ENCODE data around the gene ARL6IP5.

The ARL6IP5 gene, protein sequence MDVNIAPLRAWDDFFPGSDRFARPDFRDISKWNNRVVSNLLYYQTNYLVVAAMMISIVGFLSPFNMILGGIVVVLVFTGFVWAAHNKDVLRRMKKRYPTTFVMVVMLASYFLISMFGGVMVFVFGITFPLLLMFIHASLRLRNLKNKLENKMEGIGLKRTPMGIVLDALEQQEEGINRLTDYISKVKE

DNA sequence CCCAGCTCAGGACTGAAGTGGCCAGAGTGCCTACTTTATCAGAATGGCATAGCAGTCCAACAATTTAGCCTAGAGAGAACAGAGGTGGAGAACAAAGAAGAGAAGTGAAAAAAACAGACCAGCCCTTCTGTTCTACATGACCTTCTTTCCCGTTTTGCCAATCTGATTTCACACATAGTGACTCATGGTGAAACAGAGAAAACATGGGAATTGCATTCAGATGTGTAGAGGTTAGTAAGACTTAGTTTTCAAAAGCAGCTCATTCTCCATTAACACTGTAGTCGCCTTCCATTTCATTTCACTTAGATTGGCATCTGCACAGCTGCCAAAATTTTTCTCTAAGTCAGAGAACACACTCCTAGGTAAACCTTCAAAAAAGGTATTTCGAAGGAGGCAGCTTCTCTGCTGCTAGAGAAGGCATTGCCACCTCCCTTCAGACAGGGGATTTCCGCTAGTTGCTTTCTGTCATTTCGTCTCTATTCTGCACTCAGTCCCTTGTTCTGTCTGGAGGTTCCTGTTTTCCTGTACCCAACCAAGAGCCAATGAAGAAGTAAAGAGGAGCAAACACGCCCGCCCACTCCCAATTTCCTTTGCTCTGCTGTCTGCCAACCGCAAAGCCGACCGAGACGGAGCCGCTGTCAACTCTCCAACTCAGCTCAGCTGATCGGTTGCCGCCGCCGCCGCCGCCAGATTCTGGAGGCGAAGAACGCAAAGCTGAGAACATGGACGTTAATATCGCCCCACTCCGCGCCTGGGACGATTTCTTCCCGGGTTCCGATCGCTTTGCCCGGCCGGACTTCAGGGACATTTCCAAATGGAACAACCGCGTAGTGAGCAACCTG, at the start of gene ARL6IP5:
Gene ARL6IP5, plus strand, starts transcription at position 612 of the 842 bp plus-strand sequence. Its CDS starts 111 bp downstream, at position 723.
- DNase-seq: peak; percentile 96

DNA sequence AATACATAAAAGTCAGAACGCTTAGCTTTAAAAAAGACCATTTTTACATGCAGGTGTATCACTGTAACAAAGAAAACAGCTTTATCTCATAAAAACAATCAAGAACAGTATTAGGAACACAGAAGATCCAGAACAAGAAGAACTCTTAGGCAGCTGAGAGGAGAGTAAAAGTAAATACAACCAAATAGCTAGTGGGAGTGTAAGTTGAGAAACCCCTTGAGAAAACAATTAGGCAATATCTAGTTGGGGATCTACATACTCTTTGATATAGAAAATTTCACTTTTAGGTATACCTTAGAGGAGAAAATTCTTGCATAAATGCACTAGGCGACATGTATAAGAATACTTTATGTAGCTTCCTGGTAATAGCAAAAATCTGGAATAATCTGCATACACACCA, 40.1 kb upstream of the ARL6IP5 start:
- DNase-seq: no peak

DNA sequence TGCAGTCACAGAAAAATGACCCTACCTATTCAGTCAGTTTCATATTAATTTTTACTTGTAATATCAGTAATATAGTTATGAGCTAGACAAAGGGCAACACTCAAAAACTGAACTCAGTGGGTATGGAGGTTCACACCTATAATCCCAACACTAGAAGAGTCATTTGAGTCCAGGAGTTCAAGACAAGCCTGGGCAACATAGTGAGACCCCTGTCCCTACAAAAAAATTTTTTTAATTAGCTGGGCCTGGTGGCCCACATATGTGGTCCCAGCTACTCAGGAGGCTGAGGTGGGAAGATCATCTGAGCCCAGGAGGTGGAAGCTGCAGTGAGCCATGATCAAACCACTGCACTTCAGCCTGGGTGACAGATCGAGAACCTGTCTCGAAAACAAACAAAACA, 35.7 kb upstream of the ARL6IP5 start:
- DNase-seq: peak; percentile 16

DNA sequence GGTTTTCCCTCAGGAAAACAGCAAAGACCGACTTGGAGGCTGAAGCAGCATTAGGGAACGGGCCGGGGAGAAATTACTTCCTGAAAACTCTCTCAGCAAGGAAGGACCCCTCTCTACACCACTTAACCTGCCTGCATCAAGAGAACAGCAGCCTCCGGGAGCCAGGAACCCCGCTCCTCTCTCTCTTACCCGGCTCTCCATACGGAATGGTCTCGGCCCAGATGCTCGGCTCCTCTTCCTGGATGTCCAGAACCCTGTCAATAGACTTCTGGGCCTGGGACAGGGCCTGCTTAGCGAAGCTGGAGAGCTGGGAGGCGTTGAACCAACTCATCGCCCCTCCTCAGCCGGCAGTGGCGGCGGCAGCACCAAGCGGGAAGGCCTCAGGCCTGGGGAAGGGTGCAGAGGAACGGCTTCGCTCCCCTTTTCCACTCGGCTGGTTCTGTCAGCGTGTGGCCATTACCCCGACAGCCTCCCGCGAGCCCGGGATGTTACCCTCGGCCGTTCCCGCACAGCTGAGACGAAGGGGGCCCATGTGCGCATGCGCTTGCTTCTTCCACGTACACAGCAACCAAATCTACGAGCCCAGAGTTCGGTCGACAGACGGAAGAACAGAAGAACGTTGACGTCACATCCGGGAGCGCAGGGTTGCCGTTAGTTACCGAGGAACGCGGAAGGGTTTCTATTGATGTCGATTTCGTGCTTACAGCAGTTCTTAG, 32.8 kb upstream of the ARL6IP5 start, which contains the start of gene TMF1:
Gene TMF1, minus strand, starts transcription at position 578 of the 716 bp plus-strand sequence. Its CDS starts 247 bp downstream, at position 331.
- DNase-seq: peak; percentile 98

DNA sequence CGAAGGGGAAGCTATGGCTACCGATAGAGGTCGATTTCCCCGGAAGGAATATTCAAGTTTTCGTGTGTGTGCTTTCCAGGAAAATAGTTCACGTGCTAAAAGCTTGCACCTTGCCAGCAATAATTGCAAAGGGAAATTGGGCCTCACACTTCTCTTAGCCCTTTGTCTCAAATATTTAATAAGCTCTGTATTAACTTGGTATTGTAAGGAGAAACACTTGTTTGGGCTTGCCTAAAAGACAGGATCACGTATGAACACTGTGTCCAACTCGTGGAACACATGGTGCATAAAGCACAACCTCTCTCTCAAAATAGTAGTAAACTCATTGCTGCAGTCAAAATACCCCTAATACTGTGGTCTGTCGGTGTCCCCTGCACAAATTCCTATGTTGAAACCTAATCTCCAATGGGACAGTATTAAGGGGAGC, 32.3 kb upstream of the ARL6IP5 start:
- no peak for DNase-seq

DNA sequence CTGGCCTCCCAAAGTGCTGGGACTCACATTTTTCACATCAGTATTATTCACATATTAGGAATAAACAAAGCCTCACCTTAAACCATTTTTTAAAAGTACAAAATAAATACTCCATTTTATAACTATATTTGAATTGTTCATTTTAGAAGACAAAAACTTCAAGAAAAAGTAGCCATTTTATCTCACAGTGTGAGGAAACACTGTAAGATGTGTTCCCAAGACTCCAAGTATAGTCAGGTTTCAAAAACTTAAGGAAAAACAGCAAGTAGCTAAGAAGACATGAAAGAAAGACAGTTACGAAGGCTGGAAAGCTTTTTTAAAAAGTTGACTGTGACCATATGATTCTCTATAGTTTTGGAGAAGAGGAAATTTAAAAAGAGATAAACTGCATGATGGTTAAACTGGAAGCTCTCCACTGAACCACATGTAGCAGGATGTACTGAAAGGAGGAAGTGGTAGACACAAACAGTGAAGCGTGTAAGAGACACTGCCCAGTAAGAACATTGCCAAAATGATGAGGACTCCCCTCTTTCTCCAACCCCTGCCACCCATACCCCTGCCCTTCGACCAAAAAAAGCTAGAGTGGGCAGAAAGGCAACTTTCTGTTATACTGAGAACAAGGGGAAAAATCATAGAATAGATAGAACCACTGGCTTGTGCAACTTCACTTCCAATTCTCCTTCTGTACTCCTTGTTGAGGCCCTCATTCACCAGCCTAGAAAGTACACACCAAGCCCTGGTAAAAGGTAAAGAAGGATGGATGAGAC, 26.4 kb upstream of the ARL6IP5 start:
- peak; percentile 42 for DNase-seq

DNA sequence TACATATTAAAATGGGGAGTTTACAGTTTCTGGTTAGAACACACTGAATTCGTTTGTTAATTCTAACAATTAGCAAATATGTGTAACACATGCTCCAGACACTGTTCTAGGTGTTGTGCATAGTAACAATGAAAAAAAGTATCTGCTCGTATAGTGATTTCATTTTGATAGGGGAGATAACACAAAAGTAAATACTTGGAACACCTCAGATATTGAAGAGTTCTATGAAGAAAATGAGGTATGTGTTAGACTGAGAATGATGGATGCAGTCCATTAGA, 25.9 kb upstream of the ARL6IP5 start:
- DNase-seq: no peak

DNA sequence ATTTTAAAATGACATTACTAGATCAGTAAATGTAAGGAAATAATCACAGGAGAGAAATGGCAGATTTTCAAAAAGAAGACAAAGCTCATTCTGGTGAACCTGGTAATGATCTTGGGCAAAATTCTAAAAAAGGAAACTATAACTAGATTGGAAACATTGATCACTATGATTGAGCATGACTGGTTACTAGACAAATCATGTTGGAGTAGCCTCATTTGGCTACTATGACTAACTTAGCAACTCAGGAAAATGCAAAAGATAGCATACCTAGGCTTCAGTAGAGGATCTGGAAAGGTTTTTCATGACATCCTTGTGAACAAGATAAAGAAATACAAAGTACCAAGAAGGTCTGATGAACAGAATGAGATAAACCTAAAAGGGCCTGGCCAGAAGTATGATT, 25.0 kb upstream of the ARL6IP5 start:
- peak; percentile 25 for DNase-seq

DNA sequence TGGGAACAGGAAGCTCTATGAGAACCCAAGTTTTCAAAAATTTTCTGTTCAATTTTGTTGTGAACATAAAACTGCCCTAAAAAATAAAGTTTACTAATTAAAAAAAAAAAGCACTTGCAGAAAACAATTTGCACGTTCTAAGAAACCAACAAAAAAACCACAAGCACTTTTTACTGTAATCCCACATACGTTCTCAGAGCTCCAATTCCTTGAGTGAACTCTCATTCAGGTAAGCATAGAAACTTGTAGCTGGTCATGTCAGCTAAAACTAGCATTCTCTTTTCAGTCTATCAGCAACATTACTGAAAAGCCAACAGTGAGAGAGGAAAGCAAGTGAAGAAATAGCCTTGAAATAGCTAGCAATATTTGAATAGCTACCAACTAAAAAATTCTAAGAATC, 21.1 kb upstream of the ARL6IP5 start:
- no peak for DNase-seq

DNA sequence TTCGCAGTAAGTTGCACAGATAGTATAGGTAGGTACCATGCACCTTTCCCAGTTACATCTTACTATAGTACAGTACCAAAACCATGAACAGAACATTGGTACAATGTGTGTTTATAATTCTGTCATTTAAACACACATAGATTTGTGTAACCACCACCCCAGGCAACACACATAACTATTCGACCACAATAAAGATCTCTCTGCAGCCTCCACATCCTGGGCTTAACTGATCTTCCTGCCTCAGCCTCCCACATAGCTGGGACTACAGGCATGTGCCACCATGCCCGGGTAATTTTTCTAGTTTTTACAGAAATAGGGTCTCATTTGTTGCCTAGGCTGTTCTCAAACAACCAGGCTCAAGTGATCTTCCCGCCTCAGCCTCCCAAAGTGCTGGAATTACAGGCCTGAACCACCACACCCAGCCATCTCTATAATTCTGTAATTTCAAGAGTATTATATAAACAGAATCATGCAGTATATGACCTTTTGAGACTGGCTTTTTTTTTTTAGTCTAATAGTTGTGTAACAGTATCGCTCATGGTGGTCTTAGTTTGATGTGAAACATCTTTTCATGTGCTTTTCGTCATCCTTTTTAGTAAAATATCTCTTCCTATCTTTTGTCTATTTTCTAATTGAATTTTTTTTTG, 19.3 kb upstream of the ARL6IP5 start:
- peak; percentile 56 for DNase-seq

DNA sequence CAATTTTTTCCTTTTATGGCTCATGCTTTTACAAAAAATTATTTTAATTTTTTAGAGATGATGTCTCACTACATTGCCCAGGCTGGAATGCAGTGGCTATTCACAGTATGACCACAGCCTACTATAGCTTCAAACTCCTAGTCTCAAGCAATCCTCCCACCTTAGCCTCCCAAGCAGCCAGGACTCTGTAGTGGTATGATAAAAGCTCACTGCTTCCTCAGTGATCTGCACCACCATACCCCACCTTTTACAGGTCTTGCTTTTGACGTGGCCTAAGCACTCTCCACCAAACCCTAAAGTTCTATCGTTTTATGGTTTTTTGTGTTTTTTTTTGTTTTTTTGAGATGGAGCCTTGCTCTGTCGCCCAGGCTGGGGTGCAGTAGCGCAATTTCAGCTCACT, 18.6 kb upstream of the ARL6IP5 start:
- no peak for DNase-seq

DNA sequence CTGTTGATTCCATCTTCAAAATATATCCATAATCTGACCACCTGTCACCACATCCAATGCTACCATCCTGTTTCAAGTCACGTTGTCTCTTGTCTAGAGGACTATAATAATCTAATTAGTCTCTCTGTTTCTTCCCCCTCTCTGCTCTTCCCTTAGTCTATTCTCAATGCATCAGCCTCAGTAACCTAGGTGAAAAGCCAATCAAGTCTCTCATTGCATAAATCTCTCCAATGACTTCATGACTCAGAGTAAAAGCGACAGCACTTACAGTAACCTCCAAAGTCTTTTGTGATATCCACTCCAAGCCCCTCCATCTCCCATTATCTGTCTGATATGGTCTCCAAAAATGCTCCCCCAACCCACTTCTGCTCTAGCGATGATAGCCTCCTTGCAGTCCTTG, 11.8 kb upstream of the ARL6IP5 start:
- no peak for DNase-seq

DNA sequence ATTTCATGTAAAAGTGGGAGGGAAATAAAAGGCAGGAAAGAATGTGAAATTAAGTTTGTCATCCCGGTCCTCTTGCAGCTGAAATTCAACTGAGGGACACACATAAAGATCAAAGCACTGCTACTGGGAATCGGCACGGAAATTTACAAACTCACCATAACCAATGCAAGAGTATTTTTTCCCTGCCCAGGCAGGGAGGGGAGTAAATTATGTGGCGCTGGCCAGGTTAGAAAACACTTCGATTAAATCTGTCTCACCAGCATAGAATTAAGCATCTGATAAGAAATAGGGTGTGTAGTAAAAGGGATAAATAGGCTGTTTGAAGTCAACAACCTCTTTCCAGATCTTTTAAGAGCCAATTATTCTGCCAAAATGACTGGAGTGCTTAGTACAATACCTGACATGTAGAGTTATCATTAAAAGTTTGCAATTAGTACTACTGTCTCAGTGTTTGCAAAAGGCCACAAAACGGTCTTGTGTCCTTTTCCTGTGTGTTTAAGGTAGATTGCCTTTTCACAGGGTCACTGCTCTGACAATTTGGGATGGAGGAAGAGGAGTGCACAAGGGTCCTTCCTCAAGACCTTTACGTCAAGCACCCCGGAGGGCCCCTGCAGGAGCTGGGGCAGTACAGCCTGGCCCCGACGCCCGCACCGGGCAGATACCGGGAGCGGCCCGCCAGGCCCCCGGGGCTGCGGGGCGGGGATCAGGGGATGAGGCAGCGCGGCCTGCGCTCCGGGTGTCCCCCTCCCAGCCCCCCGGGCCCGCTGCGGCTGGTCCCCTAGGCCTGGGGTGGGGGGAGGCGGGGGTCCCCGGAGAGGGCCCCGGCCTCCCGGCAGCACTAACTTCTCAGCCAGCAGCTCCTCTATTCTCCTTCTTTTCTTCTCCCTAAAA, 5.2 kb upstream of the ARL6IP5 start:
- peak; percentile 26 for DNase-seq

DNA sequence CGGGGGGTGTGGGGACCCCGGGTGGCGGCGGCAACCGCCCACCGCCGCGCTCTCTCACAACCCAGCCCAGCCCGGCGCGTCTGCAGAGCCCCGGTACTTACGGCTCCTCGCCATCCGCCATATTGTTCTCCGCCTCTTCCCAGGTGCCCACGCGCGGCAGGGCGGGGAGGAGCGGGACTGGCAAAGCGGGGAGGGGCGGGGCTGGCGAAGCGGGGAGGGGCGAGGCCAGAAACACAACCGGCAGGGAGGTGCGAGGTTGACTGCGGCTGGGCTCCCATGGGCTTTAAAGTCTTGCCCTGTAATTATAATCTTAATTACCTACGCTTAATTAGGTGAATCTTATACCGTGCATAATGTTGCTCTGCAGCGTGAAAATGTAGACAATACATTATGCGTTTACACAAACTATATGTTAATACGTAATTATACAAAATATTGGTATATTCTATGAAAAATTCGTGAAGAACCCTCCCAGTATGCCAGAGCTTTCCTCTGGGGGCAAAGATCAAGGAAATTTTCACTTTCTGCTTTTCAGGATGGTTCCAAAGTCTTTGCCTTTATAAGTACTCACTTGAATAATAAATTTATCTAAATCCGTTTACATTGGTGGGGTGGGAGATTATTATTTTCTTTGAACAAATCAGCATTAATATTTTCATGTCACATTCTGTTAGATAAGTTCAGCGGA, 4.4 kb upstream of the ARL6IP5 start, which contains the start of gene UBA3:
Gene UBA3, minus strand, starts transcription at position 133 of the 688 bp plus-strand sequence. Its CDS starts 12 bp downstream, at position 121.
- DNase-seq: peak; percentile 96

DNA sequence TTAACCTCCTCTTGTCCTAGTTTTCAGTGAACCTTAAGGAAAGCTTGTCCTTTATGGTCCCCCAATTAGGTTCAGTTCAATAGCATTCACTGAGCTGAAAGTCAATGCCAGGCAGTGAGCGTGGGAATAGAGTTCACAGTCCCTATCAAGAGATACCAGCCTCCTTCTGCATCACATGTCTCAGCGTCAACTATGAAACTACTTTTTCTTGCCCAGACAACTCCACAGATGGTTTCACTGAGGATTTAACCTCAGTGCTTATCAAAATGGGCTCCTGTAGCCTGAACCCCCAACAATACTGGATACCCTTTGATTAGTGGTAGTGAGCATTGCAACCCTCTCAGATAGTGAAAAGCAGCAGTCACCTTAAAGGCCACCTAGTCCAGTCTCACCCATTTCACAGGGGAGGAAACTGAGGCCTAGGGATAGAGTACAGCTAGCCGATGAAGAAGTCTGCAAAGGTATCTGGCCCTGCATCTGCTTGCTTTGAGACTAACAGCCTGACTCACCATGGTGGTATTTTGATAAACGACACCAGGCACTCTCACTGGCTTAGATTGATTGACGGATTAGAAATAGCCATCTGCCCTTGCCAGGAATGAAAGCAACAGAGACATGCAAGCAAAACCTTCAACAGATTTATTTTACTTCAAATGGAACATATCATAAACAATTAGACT, 3.0 kb upstream of the ARL6IP5 start:
- peak; percentile 60 for DNase-seq

DNA sequence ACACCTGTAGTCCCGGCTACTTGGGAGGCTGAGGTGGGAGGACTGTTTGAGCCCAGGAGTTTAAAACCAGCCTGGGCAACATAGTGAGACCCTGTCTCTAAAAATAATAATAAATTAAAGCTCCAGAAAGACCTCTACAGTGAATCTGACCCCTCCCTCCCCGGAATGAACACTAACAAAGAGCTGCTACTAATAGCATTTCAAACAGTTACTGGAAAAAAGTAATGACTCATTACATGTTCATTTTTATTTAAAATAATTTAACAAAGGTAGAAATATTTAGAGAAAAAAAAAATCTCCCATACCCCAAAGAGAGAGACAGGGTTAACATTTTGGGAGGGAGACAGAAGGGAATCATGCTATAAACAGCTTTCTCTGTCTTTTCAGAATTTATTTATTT, 2.4 kb upstream of the ARL6IP5 start:
- DNase-seq: peak; percentile 27

DNA sequence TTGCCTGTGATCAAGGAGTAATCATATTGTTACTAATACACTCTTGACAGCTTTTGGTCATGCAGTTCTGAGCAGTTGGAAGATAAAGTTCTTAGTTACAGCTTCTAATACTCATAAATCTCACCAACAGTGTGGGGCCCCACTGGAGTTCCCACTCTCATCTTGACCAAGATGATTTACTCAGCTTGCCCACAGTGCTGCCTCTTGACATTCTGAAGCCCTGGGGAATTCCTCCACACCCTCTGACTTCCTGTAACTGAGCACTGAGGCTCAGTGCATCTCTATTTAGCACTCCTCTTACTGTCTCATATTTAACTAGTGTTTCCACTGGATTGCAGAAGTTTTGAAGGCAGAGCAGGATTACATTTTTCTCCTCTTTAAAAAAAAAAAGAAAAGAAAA, 1.9 kb upstream of the ARL6IP5 start:
- peak; percentile 92 for DNase-seq

DNA sequence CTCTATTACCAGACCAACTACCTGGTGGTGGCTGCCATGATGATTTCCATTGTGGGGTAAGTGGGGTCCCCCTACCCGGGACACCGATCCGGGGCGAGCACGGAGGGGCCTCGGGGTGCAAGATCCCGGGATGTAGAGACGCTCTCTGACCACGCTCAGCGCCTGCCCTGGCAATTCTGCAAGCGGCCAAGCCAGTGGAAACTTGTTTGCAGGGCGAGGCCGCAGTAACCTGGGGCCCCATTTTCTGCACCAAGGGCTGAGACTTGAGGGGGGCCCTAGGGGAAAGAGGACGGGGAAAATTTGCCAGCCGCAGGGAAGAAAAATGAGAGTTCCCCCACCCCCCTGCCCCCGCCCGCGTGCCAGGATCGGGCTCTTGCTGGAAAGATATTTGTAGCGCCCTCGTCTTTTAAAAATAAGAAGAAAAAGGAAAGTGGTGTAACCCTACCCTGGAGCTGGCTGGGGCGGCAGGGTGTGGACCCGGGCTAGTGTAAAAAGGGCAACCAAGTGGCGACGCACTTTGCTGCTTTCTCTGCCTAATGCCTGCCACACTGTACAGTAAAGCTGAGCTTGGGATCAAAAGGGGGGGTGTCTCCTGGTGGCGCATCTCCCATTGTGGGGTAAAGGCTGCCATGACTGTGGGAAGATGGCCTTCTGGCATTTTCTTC, 563 bp downstream of the ARL6IP5 start:
- peak; percentile 26 for DNase-seq
